GM18498 (cell line): ENCODE measurements around the gene TADA1.

Experiments used
- ATAC-seq: cut with Tn5 transposase; IDR thresholded peaks from one replicate; pipeline ENCODE4 v1.9.1; 2021; ENCODE audit warnings: mild to moderate bottlenecking, moderate library complexity; ENCODE audit not compliant: unreplicated experiment

The TADA1 gene, protein sequence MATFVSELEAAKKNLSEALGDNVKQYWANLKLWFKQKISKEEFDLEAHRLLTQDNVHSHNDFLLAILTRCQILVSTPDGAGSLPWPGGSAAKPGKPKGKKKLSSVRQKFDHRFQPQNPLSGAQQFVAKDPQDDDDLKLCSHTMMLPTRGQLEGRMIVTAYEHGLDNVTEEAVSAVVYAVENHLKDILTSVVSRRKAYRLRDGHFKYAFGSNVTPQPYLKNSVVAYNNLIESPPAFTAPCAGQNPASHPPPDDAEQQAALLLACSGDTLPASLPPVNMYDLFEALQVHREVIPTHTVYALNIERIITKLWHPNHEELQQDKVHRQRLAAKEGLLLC

DNA sequence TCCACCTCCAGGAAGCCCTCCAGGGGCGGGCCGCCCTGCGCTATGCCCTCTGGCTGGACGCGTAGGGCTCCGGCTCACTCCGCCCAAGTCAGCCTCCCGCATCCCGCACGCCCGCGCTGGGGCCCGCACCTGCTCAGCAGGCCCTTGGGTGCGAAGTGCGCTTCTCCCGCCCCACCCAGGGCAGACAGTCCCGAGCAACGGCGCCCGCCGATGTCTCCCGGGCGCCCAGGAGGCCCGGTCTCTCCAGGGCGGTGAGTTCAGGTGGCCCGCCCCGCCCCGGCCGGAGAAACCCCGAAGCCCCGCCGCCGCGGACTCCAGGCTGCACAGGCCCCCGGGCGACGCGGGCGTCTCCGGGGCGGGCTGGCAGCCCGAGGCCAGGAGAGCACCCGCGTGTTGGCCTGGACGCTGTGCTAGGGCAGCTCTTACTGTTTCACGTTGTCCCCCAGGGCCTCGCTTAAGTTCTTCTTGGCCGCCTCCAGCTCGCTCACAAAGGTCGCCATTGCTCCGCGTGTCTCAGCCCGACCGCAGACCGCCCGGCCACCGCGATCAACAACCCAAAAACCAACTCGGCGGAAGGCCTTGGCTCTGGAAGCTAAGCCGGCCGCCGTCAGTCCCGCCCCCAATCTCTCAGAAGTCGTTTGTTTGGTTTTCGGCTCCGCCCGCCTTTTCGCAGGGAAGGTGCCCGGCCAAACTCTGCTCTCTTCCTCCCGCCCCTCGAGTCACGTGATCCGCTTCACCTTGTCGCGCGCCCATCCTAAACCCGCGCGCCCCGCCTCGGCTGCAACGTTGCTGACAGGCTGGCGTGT is at the start of gene TADA1:
TADA1 (minus strand) TSS at position 531 of the 806 bp plus-strand sequence; CDS start at position 500, 31 bp downstream.
- peak; percentile 86 for ATAC-seq

DNA sequence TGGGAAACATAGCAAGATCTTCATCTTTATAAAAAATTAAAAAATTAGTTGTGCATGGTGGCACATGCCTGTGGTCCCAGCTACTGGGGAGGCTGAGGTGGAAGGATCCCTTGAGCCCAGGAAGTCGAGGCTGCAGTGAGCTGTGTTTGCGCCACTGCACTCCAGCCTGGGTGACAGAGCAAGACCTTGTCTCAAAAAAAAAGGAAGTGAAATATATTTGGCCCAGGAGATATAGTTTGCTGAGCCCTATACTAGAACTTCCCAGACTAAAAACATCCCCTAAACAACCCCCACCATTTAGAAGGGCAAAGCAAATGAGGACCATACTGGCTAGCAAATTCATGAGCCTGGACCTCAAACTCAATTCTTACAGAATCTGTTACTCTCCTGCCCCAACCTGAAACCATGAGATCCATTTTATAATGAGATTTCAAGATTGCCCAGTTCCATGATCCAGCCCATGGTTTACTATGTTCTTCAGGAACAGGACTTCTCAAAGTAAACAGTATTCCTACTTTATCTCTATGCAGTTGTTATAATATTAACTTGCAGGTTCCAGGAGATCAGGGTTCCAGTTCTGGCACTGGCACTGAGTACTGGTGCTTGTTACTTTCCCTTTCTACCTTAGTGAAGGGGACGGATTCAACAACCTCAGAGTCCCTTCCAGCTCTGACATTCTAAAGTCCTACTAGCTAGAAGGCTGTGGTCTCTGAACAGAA is 48.9 kb upstream of the TADA1 start:
- peak; percentile 59 for ATAC-seq

DNA sequence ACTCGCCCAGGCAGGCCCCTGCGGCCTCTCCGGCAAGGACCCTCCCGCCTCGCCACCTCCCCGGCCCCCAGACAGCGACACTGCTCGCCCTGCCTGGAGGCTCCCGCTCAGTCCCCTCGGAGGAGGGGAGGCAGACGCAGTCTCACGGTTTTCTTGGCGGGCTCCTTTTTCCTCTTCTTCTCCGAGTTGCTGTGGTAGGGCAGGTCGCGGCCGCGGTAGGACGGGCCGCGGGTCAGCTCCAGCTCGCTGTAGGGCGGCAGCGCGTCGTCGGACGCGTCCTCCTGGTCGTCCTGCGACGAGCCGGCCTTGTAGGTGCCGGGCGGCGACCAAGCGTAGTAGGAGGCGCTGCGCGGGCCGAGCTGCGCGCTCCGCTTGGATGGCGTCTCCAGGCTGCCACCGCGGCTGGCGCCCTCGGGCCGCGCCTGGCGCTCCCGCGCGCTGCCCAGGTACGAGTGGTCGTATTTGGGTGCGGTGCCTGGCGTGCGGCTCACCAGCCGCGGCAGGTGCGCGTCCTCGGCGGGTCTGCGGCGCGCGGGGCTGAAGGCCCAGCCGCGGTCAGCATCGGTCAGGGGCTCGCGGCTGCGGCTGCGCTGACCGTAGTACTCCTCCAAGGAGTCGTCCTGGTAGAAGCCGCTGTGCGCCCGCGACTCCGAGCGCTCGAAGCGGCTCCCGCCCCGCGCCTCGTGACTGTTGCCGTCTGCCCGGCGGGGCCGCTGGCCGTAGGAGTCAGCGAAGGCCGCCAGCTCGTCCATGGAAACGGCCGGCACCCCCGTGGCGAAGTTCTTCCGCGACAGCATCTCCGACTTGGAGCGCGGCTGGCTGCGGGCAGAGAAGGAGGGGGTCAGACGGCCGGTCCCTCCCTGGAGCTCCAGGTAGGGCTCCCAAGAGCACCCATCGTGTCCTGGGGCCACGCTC is 44.8 kb upstream of the TADA1 start:
- no peak for ATAC-seq

DNA sequence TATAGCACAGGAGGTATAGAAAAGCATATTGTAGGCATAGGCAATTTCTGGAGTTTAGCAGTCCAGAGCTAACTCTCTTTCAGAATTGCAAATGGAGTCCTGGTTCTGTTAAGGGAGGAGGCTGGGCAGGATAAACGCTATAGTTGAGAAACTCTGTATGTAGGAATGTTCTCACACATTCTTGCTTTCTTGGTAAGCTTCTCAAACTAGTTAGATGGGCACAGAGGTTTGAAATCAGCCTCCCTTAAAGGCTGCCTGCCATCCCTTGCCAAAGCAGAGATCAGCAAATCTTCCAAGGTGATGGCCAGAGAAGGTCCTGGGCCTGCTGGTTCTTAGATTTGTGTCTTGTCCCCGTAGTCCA is 42.9 kb upstream of the TADA1 start:
- no peak for ATAC-seq

DNA sequence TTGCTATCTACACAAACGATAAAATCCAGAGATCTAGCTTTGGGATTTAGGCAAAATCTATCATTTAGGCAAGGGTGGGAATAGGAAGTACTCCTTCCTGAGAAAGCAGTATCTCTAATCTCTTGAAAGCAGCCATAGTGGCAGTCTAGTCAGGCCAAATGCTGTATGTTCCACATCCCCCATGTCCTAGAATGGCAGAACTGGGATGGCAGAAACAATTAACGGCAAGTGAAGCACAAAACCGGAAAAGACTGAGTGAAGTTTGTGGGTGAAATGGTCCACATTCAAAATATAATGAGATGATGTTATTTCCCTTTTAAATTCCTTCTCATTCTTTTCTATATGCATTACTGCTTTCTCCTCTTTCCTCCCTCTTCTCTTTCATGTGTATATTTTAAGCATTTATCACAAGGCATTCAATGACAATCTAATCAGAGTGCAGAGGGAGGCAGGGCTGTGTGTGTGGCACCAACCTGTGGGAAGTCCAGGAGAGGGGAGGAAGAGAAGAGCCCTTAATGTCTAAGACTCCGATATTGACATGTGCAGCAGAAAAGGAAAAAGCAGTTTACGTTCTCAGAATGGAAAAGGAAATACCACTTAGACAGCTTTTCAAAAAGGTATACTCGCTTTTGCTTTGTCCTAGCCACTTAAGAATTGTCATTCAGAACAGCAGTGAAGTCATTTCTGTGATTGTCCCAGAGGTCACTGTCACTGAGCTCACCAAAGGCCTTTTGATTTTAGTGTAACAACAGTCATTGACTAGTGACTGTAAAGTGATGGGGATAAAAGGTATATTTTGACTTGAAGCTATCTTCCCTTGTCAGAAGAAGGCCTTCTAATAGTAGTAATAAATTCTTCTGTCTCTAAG is 42.3 kb upstream of the TADA1 start:
- ATAC-seq, result no peak

DNA sequence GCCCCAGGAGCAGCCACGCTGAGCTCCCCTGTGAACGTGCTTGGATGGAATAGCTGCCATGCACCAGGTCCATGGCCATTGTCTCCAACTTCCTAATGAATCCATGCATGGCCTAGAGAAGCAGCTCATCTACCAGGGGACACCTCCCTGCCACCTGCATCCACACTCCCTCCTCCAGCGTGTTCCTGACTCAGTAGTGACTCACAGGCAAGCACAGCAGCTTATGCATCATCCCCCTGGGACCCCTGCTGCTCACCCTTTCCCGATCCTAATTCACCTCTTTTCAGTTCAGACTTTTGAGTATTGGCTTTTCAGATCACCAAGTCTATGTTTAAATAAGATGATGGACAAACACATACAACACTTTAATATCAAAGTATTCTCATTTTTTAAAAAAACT is 39.9 kb upstream of the TADA1 start:
- no peak for ATAC-seq

DNA sequence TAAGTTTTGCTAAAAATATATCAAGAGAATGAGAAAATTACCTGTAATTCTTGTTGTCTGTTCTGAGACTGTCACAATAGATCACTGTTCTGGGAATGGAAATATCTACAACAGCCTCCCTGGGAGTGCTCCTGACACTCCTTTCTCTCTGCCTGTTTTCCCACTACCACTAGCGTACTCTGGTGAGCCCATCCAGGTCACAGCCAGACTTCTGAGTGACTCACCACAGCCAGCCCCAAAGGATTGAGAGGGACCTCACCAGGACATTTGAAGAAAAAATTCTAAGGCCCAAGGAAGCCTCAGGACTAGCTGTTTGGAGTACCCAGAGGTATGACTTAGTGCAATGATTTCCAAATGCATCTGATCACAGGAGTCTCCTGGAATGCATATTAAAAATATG is 39.0 kb upstream of the TADA1 start:
- ATAC-seq, result no peak

DNA sequence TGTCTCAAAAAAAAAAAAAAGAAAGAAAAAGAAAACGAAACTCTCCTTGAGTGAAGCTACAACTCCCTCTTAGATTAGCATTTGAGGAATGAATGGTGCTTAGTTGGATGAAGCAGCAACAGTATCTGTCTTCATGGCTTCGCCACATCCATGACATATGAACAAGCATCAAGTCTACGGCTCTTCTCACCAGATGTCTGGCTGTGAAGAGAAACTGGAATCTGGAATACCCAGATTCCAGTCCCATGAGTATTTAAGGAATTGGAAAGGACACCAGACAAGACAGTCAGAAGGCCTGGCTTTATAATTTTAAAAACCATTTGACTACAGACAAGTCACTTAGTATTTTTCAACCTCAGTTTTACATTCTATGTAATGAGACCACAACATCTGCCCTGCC is 38.0 kb upstream of the TADA1 start:
- ATAC-seq, result no peak

DNA sequence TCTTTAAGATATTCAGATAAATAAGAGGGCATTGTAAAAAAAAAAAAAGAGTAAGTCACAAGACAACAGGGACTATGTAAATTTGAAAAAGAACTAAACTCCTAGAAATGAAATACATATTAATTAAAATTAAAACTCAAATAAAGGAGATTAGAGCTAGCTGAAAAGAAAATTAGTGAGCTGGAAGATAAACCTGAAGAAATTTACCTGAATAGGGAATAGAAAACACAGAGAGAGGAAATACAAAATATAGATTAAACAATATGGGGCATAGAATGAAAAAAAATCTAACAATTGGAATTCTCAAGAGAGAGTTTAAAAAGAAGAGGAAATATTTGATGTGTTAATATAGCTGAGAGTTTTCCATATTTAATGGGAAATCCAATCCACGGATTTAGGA is 35.6 kb upstream of the TADA1 start:
- no peak for ATAC-seq

DNA sequence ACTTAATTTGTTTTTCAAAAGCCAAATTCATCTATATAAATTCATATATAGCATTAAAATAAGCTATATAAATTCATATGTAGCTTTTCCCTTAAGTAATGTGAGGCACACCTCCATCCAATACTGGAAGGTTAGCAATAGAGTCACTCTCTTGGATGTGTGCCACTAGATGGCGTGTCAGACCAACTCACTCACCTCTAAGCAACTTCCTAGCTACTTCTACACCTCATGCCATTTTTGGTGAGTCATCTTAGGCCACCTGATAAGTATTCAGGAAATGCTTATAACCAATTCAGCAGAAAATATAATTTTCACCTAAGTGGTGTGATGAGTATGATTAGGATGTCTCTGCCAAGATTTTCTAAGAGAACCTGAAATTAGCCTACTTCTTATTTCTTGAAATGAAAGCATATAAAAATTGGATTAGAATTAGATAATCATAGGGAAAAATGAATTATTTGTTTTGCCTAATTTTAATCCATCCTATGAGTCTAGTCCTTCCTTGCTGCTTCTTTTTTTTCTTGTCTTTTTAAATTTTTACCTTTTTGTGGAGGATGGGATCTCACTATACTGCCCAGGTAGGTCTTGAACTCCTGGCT is 34.4 kb upstream of the TADA1 start:
- ATAC-seq, result peak; percentile 97

DNA sequence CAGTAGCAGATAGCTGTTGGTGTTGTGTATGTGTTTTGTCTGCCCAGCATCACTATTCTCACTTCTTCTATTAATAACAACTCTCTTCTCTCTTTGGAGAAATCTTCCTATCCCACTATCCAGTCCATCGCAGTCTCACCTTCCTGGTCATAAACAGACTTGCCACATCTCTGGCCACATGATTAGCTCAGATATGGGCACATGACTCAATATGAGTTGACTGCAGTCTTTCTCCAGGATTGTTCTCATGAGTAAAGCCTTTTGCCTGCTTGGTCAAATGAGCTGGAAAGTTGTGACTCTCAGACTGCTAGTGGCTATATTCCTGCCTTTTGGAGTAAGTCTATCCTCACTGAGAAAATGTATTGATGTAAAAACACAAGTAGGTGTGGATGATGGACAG is 32.9 kb upstream of the TADA1 start:
- ATAC-seq, result no peak

DNA sequence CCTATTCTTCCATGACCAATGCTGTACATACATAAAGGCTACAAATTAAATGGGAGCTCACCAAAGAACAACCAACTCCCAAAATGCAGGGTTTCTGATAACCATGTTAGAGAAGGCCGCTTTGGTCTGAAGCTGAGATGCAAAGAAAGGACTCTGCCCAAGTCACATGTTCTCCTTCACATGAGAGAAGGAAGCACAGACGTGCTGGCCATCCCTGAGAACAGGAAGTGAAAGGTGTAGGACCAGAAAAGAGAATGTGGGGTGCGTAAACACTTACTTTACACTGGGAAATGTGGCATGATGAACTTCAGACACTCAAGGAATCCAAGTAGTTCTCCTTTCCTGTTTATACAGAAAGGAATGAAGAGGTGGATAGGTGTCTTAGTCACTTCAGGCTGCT is 31.7 kb upstream of the TADA1 start:
- ATAC-seq, result no peak

DNA sequence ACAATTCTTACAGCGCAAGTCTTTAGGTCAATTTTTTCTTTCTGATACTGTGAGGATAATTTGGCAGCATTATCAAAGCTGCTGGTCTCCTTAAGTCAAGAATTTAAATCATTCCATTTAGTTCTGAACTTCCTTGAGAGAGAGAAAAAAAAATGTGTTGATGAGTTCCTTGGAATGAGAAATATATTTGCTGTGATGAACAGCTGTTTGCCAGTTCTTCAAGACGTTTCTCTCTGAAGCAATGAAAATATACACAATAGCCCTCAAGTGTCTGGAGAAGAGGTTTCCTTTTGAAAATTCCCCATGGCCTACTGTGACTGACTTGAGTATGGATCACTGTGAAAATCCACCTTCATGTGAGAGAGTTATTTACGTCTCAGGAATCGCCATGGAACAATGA is 31.0 kb upstream of the TADA1 start:
- no peak for ATAC-seq

DNA sequence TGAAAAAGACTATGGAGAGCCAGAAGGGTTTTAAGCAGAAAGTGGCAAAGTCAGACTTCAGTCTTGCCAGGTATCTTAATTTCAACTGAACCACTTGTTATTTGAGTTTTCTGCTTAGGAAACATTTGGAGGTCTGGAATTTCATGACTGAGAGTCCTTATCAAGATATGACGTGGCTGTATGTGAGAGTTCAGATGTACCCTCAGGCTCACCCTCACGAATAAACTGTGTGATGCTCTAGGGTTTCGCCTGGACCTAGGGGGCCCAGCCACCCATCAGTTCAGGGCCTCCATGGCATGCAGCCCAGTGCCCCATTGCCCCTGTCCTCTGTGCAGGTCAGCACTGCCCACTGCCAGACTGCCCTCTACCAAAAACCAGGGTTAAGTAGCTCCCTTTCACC is 30.6 kb upstream of the TADA1 start:
- no peak for ATAC-seq

DNA sequence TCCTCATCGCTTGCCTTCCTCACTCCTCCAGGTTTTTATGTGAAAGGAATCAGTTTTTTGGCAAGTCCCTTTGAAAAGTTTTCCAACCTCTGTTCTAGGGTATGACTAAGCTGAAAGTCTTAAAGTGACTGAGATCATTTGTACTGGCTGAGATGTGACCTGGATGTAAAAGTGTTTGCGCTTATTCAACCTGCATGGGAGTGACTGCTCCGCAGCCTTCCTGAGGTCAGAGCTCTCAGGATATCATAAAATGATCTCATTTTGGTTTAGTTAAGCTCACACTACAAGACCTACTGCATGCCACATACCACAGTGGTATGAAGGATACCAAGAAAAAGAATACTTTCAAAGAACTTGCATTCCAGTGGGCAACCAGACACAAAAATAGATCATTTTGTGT is 29.8 kb upstream of the TADA1 start:
- ATAC-seq, result no peak

DNA sequence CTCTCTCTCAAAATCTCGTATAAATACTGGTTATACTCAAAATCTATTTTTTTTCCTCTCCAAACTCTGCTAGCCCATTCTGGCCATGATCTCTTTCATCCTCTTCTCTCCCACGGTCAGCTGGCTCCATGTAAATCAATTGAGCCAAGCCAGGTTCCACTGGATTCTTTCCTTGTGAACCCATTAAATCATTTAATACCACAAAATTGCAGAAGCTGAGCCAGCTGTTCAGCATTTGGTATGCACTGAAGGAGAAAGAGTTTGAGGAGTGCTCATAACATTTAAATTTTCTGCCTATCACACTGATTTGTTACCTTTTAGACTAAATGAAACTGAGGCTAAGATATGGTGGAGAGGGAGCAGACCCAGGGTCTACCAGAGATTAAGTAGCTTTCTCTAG is 29.1 kb upstream of the TADA1 start:
- ATAC-seq, result no peak

DNA sequence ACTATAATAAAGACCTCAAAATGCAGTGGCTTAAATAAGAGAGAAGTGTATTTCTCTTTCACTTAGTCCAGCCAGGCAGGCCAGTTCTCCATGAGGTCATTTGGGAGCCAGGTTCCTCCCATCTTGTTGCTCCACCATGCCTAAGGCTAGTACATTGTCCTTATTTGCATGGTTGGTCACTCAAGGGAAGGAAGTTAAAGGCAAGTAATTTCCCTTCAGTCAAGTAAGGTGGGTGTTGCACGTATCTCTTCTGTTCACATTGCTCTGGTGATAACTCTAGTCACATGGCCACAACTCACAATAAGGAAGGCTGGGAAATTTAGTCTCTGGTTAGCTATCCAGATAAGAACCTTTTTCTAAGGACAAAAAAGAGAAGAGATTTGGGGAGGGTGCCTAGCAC is 27.2 kb upstream of the TADA1 start:
- no peak for ATAC-seq

DNA sequence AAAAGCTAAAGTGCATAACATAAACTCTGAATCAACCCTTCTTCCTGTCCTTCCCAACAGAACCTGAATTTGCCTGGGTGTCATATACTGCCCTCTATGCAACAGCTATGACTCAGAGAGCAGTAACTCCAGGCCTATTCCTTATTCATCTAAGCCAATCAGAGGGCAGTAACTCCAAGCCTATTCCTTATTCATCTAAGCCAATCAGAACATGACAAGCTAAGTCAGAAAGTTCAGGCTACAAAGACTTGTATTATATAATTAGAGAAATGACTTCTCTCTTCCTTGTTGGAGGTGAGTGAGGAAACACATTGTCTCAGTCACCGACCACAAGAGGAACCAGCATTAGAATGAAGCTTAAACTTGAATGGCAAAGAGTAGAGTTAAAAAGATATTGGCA is 26.2 kb upstream of the TADA1 start:
- no peak for ATAC-seq

DNA sequence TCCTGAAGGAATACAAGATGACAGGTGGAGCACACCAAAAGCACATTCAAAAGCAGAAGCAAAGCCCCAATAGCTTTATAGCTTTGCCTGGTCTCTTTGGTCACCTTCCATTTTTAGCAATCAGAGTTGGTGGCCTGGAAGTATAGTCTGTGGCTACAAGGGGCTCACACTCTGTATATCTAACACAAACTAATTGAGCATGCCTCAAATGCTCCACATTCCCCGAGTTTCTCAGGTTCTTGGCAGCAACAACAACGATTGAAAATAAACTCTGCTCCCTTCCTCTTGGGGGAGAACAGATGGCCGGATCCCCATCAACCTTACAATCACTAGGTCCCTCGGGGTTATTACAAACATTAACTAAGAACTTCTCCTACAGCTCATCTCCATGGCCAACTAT is 24.9 kb upstream of the TADA1 start:
- no peak for ATAC-seq
